D721Med (cell line): ENCODE measurements around the gene ATXN7L2.

Source experiments
- DNase-seq: peaks from one replicate; pipeline ENCODE4 v3.0.0; 2011; ENCODE audit warnings: low spot score; ENCODE audit not compliant: insufficient read length
- FAIRE-seq: peaks from 2 replicates; lab custom pipeline; 2011; peaks lifted over from hg19 to GRCh38; lab: Jason Lieb, UNC
- CTCF ChIP-seq: IDR thresholded peaks from 2 replicates; pipeline ENCODE4 v1.5.1; 2012; ENCODE audit warnings: mild to moderate bottlenecking, control low read depth; ENCODE audit not compliant: insufficient read depth; ENCODE audit errors: missing control alignments

The ATXN7L2 gene

GRCh38 chr1:109482791-109483671 is 674 bp upstream of the ATXN7L2 start:
- DNase-seq (peak; percentile 47), FAIRE-seq (no peak)
- no peak for TF ChIP-seq CTCF

GRCh38 chr1:109484519-109484975 is 842 bp downstream of the ATXN7L2 start:
- no peak for DNase-seq
- FAIRE-seq: no peak

GRCh38 chr1:109485001-109485400 is 1.3 kb downstream of the ATXN7L2 start:
- TF ChIP-seq CTCF: no peak
- FAIRE-seq (no peak), DNase-seq (no peak)

More at GRCh38 chr1:109484519-109484975, 842 bp downstream of the ATXN7L2 start:
- no peak for TF ChIP-seq CTCF

- no peak for TF ChIP-seq CTCF
- FAIRE-seq: no peak
- no peak for DNase-seq
These were observed 3.6 kb downstream of the ATXN7L2 start for GRCh38 chr1:109487261-109487660.

GRCh38 chr1:109488201-109488600 is 4.5 kb downstream of the ATXN7L2 start:
- FAIRE-seq (no peak), DNase-seq (no peak)
- TF ChIP-seq CTCF: no peak

GRCh38 chr1:109488696-109489095 is 5.0 kb downstream of the ATXN7L2 start:
- no peak for DNase-seq
- no peak for TF ChIP-seq CTCF
- no peak for FAIRE-seq
